ENCODE measurements around the gene MTG2. TPM values are rescaled to one million over a fixed set of nuclear protein-coding genes. Genes with fewer than 3 reads are reported as not detected.

The MTG2 gene
- total and polyA plus RNA-seq, 2 of the 13 experiments (the other 11 are each of a cell fraction or from before 2014, with no cell fraction given), result 20.4 to 37.8 TPM

DNA sequence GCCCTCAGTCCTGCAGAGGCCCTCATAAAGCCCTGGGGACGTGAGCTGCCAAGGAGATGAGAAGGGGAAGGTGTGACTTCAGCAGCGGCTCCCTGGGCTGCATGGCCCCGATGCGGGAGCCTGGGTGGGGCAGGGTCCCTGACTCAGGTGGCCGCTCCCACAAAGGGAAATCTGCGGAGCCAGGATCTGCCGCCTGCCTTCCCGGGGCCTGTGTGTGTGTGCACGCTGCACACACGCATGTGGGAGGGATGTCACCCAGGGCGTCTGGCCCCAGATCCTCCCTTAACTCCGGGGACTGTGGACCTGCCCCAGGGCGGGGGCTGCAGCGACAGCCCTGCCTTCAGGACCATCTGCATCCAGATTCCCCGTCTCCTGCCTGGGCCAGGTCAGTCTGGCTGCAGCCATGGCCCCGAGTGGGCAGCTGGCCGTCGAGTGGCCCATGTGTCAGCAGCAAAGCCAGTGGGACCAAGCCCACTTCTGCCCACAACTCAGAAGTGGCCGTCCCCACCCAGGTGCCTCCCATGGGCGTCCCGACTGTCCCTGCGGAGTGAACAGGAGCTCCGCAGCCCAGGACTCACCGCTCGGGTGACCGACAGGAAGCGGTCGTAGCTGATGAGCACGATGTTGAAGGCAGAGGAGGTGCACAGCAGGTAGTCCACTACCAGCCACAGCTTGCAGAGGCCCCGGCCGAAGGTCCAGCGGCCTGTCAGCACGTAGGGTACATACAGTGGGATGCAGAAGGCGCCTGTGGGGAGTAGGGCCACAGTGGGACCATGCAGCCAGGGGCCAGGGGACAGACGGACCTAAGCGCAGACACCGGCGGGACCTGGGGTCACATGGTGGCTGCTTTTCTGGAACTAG, 35.3 kb downstream of the MTG2 start (continued):
- TF ChIP-seq, protein P1, sequence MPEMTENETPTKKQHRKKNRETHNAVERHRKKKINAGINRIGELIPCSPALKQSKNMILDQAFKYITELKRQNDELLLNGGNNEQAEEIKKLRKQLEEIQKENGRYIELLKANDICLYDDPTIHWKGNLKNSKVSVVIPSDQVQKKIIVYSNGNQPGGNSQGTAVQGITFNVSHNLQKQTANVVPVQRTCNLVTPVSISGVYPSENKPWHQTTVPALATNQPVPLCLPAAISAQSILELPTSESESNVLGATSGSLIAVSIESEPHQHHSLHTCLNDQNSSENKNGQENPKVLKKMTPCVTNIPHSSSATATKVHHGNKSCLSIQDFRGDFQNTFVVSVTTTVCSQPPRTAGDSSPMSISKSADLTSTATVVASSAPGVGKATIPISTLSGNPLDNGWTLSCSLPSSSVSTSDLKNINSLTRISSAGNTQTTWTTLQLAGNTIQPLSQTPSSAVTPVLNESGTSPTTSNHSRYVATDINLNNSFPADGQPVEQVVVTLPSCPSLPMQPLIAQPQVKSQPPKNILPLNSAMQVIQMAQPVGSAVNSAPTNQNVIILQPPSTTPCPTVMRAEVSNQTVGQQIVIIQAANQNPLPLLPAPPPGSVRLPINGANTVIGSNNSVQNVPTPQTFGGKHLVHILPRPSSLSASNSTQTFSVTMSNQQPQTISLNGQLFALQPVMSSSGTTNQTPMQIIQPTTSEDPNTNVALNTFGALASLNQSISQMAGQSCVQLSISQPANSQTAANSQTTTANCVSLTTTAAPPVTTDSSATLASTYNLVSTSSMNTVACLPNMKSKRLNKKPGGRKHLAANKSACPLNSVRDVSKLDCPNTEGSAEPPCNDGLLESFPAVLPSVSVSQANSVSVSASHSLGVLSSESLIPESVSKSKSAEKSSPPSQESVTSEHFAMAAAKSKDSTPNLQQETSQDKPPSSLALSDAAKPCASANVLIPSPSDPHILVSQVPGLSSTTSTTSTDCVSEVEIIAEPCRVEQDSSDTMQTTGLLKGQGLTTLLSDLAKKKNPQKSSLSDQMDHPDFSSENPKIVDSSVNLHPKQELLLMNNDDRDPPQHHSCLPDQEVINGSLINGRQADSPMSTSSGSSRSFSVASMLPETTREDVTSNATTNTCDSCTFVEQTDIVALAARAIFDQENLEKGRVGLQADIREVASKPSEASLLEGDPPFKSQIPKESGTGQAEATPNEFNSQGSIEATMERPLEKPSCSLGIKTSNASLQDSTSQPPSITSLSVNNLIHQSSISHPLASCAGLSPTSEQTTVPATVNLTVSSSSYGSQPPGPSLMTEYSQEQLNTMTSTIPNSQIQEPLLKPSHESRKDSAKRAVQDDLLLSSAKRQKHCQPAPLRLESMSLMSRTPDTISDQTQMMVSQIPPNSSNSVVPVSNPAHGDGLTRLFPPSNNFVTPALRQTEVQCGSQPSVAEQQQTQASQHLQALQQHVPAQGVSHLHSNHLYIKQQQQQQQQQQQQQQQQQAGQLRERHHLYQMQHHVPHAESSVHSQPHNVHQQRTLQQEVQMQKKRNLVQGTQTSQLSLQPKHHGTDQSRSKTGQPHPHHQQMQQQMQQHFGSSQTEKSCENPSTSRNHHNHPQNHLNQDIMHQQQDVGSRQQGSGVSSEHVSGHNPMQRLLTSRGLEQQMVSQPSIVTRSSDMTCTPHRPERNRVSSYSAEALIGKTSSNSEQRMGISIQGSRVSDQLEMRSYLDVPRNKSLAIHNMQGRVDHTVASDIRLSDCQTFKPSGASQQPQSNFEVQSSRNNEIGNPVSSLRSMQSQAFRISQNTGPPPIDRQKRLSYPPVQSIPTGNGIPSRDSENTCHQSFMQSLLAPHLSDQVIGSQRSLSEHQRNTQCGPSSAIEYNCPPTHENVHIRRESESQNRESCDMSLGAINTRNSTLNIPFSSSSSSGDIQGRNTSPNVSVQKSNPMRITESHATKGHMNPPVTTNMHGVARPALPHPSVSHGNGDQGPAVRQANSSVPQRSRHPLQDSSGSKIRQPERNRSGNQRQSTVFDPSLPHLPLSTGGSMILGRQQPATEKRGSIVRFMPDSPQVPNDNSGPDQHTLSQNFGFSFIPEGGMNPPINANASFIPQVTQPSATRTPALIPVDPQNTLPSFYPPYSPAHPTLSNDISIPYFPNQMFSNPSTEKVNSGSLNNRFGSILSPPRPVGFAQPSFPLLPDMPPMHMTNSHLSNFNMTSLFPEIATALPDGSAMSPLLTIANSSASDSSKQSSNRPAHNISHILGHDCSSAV (CRISPR knock-in tag; IDR thresholded peaks at IDR 0.05; ENCODE audit: borderline replicate concordance), result no peak
- TF ChIP-seq JDP2 (CRISPR knock-in tag; IDR thresholded peaks at IDR 0.05; ENCODE audit: borderline replicate concordance), result no peak
- TF ChIP-seq, protein P2, sequence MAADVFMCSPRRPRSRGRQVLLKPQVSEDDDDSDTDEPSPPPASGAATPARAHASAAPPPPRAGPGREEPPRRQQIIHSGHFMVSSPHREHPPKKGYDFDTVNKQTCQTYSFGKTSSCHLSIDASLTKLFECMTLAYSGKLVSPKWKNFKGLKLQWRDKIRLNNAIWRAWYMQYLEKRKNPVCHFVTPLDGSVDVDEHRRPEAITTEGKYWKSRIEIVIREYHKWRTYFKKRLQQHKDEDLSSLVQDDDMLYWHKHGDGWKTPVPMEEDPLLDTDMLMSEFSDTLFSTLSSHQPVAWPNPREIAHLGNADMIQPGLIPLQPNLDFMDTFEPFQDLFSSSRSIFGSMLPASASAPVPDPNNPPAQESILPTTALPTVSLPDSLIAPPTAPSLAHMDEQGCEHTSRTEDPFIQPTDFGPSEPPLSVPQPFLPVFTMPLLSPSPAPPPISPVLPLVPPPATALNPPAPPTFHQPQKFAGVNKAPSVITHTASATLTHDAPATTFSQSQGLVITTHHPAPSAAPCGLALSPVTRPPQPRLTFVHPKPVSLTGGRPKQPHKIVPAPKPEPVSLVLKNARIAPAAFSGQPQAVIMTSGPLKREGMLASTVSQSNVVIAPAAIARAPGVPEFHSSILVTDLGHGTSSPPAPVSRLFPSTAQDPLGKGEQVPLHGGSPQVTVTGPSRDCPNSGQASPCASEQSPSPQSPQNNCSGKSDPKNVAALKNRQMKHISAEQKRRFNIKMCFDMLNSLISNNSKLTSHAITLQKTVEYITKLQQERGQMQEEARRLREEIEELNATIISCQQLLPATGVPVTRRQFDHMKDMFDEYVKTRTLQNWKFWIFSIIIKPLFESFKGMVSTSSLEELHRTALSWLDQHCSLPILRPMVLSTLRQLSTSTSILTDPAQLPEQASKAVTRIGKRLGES (CRISPR knock-in tag; IDR thresholded peaks at IDR 0.05; ENCODE audit: borderline replicate concordance), result no peak
- 0 out of 2 replicates have a peak, but pooled peaks have one; percentile 46 for TF ChIP-seq CENPT (CRISPR knock-in tag; IDR thresholded peaks at IDR 0.05; ENCODE audit: low read depth)
- 0 out of 2 replicates have a peak, but pooled peaks have one; percentile 46 for TF ChIP-seq SALL2 (CRISPR knock-in tag; IDR thresholded peaks at IDR 0.05)
- TF ChIP-seq ZEB1 (IDR thresholded peaks at IDR 0.05; ENCODE audit: insufficient replicate concordance, low read depth), result no peak
- TF ChIP-seq ARNT (IDR thresholded peaks at IDR 0.05), result no peak
- TF ChIP-seq, protein P3, sequence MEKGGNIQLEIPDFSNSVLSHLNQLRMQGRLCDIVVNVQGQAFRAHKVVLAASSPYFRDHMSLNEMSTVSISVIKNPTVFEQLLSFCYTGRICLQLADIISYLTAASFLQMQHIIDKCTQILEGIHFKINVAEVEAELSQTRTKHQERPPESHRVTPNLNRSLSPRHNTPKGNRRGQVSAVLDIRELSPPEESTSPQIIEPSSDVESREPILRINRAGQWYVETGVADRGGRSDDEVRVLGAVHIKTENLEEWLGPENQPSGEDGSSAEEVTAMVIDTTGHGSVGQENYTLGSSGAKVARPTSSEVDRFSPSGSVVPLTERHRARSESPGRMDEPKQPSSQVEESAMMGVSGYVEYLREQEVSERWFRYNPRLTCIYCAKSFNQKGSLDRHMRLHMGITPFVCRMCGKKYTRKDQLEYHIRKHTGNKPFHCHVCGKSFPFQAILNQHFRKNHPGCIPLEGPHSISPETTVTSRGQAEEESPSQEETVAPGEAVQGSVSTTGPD (CRISPR knock-in tag; IDR thresholded peaks at IDR 0.05), result no peak
- TF ChIP-seq SRY (CRISPR knock-in tag; IDR thresholded peaks at IDR 0.05), result no peak
- peak; percentile 47; the same call in 1 of the 2 replicates for TF ChIP-seq TBX2 (CRISPR knock-in tag; IDR thresholded peaks at IDR 0.05; ENCODE audit: borderline replicate concordance)
- TF ChIP-seq, protein P4, sequence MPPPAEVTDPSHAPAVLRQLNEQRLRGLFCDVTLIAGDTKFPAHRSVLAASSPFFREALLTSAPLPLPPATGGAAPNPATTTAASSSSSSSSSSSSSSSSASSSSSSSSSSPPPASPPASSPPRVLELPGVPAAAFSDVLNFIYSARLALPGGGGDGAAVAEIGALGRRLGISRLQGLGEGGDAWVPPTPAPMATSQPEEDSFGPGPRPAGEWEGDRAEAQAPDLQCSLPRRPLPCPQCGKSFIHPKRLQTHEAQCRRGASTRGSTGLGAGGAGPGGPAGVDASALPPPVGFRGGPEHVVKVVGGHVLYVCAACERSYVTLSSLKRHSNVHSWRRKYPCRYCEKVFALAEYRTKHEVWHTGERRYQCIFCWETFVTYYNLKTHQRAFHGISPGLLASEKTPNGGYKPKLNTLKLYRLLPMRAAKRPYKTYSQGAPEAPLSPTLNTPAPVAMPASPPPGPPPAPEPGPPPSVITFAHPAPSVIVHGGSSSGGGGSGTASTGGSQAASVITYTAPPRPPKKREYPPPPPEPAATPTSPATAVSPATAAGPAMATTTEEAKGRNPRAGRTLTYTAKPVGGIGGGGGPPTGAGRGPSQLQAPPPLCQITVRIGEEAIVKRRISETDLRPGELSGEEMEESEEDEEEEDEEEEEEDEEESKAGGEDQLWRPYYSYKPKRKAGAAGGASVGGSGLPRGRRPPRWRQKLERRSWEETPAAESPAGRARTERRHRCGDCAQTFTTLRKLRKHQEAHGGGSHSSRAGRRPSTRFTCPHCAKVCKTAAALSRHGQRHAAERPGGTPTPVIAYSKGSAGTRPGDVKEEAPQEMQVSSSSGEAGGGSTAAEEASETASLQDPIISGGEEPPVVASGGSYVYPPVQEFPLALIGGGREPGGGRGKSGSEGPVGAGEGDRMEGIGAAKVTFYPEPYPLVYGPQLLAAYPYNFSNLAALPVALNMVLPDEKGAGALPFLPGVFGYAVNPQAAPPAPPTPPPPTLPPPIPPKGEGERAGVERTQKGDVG (CRISPR knock-in tag; IDR thresholded peaks at IDR 0.05; ENCODE audit: borderline replicate concordance), result no peak

Data from HepG2 (cell line).